HG03066 (cell line): ENCODE measurements around the gene LRRTM3.

Source experiments
- ATAC-seq: cut with Tn5 transposase; IDR thresholded peaks from one replicate; pipeline ENCODE4 v1.9.1; 2021; ENCODE audit warnings: low read depth; ENCODE audit not compliant: unreplicated experiment

The LRRTM3 gene

GRCh38 chr10:66931340-66931948, 5.6 kb downstream of the LRRTM3 start:
- ATAC-seq: peak; percentile 76

GRCh38 chr10:66931949-66932343, 6.1 kb downstream of the LRRTM3 start:
- no peak for ATAC-seq

GRCh38 chr10:66934711-66935110, 8.9 kb downstream of the LRRTM3 start:
- ATAC-seq: no peak

GRCh38 chr10:66940965-66941364, 15.1 kb downstream of the LRRTM3 start:
- no peak for ATAC-seq

GRCh38 chr10:66941491-66941890, 15.7 kb downstream of the LRRTM3 start:
- no peak for ATAC-seq

- no peak for ATAC-seq
These were observed 16.6 kb downstream of the LRRTM3 start for GRCh38 chr10:66942407-66942806.

GRCh38 chr10:66943590-66943989, 17.8 kb downstream of the LRRTM3 start:
- ATAC-seq: no peak

GRCh38 chr10:66951896-66952295, 26.1 kb downstream of the LRRTM3 start:
- no peak for ATAC-seq

- ATAC-seq: no peak
These were observed 32.6 kb downstream of the LRRTM3 start for GRCh38 chr10:66958466-66958865.

GRCh38 chr10:66964946-66965345, 39.1 kb downstream of the LRRTM3 start:
- ATAC-seq: no peak

- no peak for ATAC-seq
These were observed 54.5 kb downstream of the LRRTM3 start for GRCh38 chr10:66980246-66980815.

GRCh38 chr10:66981361-66982052, 55.7 kb downstream of the LRRTM3 start:
- no peak for ATAC-seq

- no peak for ATAC-seq
These were observed 56.2 kb downstream of the LRRTM3 start for GRCh38 chr10:66982053-66982420.

- no peak for ATAC-seq
These were observed 57.1 kb downstream of the LRRTM3 start for GRCh38 chr10:66982792-66983474.

GRCh38 chr10:66983475-66983818, 57.6 kb downstream of the LRRTM3 start:
- no peak for ATAC-seq

GRCh38 chr10:66990143-66990830, 64.5 kb downstream of the LRRTM3 start:
- no peak for ATAC-seq

- ATAC-seq: no peak
These were observed 71.2 kb downstream of the LRRTM3 start for GRCh38 chr10:66996996-66997395.

- ATAC-seq: no peak
These were observed 74.1 kb downstream of the LRRTM3 start for GRCh38 chr10:66999762-67000545.

- no peak for ATAC-seq
These were observed 78.9 kb downstream of the LRRTM3 start for GRCh38 chr10:67004690-67005089.

GRCh38 chr10:67005981-67006380, 80.1 kb downstream of the LRRTM3 start:
- no peak for ATAC-seq
